ENCODE results near the gene CD58.
"Not testable (repeated sequence)": the region's sequence is repeated elsewhere in the genome, so short reads cannot be mapped to it uniquely, and the experiment has no call there.

The CD58 gene

GRCh38 chr1:116593401-116593800 is 22.6 kb upstream of the CD58 start:
- not testable (repeated sequence) for DNase-seq (ENCODE audit: low read depth in 2 of 2)

- DNase-seq (ENCODE audit: low read depth in 2 of 2), result not testable (repeated sequence)
These were observed 21.3 kb upstream of the CD58 start for GRCh38 chr1:116591951-116592605.

DNA sequence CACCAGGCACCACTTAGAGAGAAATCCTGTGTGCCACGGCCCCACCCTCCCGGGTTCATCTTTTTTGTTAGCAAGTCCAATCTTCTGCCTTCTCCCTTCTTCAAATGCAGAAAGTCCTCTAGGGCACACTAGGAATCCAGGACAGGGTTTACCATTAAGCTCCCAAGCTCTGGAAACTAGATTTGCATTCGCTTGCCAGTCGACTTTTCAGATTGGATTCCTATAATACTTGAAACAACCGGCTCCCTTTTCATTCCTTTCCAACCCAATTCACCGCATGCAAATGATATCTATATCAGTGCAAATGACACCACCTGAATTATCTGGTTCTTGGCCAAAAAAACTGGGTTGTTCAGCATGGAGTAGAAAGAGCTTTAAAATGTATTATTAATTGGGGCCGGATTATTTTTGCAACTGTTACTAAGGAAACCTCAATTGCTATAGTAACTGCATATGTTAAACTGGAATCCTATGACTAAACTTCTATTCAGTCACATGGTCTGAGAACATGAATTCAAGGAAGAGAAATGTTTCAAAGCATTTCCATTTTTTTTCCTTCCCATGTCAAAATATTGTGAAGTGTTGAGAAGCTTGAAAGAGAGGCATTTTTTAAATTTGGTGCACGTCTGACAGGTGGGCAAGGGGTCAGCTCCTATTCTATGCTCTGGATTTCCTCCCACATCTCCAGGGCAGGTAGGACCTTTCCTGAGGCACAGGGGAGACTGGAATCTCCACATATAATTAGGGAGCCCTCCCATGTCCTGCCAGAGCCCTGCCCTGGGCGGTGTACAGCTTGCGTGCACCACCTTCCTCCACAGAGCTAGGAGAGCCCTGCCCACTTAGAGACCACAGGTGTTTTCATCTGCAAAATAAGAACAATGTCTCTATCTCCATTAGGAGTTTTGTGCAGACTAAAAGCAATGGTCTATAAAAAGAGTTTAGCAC is 20.5 kb upstream of the CD58 start:
- not testable (repeated sequence) for DNase-seq (ENCODE audit: low read depth in 2 of 2)

DNA sequence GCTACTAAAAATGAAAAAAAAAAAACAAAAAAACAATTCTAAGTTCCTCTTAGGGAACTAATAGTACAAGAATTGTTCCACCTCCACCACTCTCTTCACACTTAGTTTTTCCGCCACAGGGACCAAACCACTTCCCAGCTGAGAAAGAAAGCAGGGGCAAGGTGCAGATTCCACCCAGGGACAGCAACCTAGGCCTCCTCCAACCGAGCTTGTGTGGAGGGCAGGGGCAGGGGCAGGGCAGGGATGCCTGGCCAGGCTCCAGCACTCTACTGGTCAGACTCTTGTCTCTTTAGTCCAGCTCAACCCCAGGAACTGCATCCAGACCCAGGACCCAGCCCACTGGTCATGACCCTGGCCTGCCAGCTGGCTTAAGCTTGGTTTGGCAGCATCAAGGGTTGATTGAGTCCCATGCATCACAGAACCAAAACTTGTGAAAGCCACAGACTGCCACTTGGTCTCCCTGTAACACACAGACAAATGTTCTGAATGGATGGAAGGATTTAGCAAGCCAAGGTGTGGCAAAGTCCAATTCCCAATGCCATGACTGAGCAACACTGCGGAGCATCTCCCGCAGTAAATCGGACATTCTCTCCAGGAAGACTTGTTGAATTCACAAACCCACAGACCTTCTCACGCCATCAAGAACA is 19.7 kb upstream of the CD58 start:
- not testable (repeated sequence) for DNase-seq (ENCODE audit: low read depth in 2 of 2)

DNA sequence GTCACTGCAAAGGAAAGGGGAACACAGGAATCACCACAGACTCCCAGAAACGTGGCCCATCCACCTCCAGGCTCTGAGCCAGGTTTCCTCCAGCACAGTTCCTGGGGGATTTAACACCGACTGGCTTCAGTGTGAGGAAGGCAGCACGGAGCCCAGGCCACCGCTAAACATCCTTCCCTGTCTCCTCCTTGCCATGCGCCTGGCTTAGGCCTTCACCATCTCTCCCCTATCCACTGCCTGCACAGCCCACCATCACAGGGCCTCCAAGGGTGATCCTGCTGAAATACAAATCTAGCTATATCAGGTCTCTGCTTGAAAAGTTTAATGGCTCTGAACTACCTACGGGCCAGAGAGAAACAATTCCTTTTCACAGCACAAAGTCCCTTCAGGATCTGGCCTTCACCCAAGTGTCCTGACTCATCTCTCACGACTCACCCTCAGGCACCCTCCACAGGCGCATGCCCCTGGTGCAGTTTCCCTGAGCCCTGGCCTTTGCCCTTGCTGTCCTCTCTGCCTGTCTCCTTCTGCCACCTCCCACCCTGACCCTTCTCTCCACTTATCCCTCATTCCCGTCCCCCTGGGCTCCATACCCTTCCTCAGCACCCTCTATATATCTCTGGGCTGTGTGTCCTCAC is 18.4 kb upstream of the CD58 start:
- not testable (repeated sequence) for DNase-seq (ENCODE audit: low read depth in 2 of 2)

DNA sequence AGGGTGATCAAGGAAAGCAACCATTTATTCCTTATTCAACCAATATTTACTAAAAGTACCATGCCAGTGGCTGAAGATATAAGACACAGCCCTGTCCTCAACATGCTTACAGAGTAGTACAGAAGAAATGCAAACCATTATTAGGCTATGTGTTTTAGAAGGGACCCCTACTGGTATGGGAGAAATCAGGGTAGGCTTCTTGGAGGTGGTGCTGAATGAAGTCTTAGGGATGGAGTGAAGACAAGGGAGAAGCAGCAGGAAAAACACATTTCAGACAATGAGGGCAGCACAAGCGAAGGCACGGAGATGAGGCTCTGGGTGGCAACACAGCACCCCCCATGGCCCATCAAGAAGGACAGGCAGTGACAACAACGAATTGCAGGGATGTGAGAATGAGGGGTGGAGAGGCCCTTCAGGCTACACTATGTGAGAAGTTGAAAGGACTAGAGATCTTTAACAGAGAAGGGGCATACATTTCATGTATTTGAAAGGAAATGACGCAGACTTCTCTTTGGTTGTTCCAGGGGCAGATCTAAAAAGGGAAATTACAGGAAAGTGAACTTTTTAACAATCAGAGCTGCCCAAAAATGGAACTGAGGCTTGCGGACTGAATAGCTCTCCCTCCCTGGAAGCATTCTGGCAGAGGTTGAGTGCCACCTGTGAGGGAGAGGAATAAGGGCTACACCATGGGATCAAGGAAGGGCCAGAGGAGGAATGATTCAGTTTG is 16.8 kb upstream of the CD58 start:
- DNase-seq (ENCODE audit: low read depth in 2 of 2), result no peak

- DNase-seq (ENCODE audit: low read depth in 2 of 2), result no peak
These were observed 15.9 kb upstream of the CD58 start for GRCh38 chr1:116586741-116587143.

- no peak for DNase-seq (ENCODE audit: low read depth in 2 of 2)
These were observed 15.1 kb upstream of the CD58 start for GRCh38 chr1:116585886-116586285.

DNA sequence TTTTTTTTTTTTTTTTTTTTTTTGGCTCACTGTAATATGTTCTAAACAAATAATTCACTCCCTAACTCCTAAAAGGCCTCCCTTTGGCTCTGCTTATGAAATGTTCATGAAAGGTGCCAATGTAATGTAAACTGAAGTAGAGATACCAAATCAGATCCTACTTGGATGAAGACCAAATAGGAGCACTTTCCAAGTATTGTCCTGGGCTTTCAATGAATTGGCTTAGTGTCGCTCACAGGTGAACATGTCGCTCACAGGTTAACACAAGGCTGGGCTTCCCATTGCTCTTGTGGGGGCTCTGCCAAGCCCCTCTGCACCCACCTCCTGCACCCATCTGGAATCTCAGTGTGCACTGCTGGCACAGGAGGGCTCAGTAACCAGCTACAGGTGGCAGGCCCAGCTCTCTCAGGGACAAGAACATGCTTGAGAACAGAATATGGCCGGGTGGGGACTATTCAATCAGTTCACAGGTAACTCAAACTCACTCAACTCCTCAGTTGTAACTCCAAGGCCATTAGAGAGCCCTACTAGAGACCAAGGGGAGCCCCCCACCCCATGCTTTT is 10.6 kb upstream of the CD58 start:
- no peak for DNase-seq (ENCODE audit: low read depth in 2 of 2)

- no peak for DNase-seq (ENCODE audit: low read depth in 2 of 2)
These were observed 9.9 kb upstream of the CD58 start for GRCh38 chr1:116580446-116581322.

DNA sequence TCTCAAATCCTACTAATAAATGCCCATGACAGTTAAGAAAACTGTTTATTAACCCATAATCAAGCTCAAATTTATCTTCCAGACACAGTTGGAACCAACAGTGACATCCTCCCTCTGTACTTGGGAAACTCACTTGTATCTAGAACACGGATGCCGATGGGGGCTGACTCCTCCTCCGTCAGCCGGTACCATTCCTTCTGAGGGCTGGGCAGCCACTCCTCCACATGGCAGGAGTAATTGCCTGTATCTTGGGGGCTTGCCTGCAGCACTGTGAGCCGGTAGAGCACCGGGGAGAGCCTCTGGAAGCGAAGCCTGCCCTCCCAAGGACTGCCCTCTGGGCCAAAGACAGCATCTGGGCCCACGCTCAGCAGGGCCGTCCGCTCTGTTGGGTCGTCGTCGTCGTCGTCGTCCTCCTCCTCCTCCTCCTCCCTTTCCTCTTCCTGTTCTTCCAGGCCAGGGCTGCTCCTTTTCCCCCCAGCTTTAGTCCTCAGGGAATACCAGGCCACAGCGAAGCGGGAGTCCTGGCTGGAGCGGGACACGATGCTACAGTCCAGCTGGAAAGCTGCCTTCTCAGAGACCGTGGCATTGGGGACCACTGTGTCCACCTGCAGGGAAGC is 8.5 kb upstream of the CD58 start:
- no peak for DNase-seq (ENCODE audit: low read depth in 2 of 2)

DNA sequence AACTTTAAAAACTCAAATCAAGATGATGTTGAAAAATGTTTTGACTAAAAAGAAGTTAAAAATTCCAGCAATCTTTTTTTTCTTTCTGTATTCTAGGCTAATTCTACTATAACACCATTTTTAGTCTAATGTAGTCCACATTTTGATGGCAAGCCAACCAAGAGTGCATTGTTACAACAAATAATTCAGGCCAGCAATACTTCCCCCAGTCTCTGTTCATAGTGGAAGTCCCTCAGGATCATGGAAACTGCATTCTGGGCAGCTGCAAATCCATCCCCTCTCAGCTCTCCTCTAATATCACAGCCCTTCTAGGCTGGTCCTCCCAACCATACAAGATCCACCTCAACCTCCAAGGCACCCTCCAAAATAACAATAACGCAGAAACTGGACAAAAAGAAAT is 7.8 kb upstream of the CD58 start:
- DNase-seq (ENCODE audit: low read depth in 2 of 2), result no peak

- no peak for DNase-seq (ENCODE audit: low read depth in 2 of 2)
These were observed 7.0 kb upstream of the CD58 start for GRCh38 chr1:116577759-116578314.

- DNase-seq (ENCODE audit: low read depth in 2 of 2), result peak in 1 of 2 experiments; percentile 37
These were observed 3.9 kb upstream of the CD58 start for GRCh38 chr1:116574581-116575291.

DNA sequence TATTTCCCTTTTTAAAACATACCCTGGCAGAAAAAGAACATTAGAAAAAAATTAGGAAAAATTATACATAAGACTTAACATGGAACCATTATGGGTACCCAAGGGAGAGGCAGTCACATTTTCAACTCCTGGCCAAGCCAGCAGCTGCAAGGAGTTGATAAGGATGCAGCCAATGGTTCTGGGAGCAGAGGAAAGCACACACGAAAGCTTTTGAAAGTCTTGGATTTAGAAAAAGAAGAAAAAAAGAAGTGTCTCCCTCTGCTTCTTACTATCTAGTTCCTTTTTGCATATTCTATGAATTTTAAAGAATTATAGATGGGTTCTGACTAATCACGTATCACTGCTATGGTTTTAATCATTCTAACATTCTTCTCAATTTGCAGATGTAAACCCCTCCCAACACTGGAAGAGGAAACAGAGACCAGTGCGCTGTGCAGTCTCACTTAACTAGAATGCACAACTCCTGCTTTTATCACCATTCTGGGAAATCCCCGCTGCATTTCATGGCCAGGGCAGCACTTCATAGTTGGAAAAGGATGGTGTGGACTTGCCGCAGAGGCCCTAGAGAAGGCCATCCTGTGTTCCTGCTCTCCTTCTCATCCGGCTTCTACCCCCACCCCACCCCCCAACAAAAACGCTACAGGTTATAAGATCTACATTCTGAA is 2.7 kb upstream of the CD58 start:
- peak in 1 of 2 experiments; percentile 25 for DNase-seq (ENCODE audit: low read depth in 2 of 2)

DNA sequence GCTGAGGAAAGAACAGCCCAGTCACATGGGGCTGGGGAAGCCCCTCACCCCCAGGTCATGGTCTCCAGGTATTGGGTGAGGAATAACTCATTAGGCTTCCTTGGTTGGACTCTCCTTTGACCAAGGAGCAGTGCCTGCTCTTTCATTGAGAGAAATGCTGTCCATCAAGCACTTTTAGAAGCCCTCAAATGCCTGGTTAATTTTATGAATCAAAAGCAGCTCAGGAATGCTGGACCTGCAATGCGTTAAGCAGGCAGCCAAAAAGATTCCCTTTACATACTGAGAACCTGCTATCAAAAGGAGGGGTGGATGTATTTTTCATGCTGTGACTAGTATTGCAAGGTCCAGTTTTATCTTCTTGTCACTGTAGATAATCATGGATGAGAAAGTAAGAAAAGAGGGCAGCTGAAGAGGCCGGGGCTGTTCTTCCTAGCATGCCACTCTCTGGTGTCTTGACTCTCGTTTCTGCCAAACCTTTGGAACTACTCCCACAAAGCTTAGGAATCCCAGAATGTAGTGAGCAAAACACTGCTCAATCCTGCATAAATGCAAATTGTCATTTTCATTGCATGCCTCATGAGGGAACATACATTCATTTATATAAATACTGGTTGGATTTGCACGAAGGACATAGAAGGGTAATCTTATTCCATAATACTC is 2.1 kb upstream of the CD58 start:
- no peak for DNase-seq (ENCODE audit: low read depth in 2 of 2)

GRCh38 chr1:116572099-116572498 is 1.3 kb upstream of the CD58 start:
- no peak for DNase-seq (ENCODE audit: low read depth in 2 of 2)
